Measurements from ENCODE around the gene SMYD3. TPM values are rescaled to one million over a fixed set of nuclear protein-coding genes. Genes with fewer than 3 reads are reported as not detected.

SMYD3 gene
- total and polyA plus RNA-seq, 8 donors = 20.4 to 35.1 (median 24.3) TPM

DNA sequence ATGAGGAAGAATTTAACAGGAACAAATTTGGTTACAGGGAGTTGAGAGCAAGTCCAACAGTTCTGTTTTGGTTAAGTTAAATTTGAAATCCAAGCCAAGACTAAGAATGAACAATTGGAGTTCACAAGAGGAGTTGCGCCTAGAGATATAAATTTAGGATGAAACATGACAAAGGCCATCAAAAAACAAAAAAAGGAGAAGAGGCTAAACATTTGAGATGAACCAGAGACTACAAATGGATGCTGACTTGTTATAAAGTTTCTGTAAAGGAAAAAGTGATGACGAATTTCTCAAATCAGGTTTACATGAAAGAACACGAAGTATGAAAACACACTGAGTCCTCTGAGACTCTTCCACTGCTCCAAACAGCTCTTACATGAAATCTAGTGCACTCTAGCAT lies 575.6 kb downstream of the SMYD3 start:
- no peaks in the 10 kb centered on the region for H3K27me3 ChIP-seq
- H3K9me3 ChIP-seq = no peaks in the 10 kb centered on the region
- TF ChIP-seq, protein P1, sequence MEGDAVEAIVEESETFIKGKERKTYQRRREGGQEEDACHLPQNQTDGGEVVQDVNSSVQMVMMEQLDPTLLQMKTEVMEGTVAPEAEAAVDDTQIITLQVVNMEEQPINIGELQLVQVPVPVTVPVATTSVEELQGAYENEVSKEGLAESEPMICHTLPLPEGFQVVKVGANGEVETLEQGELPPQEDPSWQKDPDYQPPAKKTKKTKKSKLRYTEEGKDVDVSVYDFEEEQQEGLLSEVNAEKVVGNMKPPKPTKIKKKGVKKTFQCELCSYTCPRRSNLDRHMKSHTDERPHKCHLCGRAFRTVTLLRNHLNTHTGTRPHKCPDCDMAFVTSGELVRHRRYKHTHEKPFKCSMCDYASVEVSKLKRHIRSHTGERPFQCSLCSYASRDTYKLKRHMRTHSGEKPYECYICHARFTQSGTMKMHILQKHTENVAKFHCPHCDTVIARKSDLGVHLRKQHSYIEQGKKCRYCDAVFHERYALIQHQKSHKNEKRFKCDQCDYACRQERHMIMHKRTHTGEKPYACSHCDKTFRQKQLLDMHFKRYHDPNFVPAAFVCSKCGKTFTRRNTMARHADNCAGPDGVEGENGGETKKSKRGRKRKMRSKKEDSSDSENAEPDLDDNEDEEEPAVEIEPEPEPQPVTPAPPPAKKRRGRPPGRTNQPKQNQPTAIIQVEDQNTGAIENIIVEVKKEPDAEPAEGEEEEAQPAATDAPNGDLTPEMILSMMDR (IDR thresholded peaks at IDR 0.05) = no peak
- H3K4me1 ChIP-seq = no peaks in the 10 kb centered on the region
- no peaks in the 10 kb centered on the region for H3K36me3 ChIP-seq
- no peak overlapping the region for H3K27ac ChIP-seq
- H3K4me3 ChIP-seq = no peak overlapping the region
- no peak for ATAC-seq
- intact Hi-C loops (cut with DNase I) = no loop called here
- DNase-seq = no peak

DNA sequence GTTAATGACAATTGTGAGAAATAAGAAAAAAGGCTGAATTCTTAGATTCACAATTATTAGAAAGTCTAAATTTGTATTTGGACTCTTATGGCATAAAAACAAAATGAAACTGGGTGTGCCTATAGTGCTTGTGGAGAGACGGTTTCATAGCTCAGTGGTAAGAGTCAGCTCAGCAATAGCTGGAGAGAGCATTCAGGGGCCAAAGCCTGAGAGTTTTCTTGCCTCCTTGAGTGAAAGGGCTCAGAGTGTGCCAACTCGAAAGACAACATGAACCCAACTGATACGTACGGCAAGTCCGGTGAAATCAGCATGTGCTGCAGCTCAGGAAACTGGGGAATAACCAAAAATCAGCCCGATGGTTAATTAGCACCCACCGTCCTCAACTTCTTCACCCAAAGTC lies 577.9 kb downstream of the SMYD3 start:
- no peaks in the 10 kb centered on the region for H3K27me3 ChIP-seq
- H3K4me1 ChIP-seq = no peaks in the 10 kb centered on the region
- no peak overlapping the region for H3K4me3 ChIP-seq
- no peak overlapping the region for H3K27ac ChIP-seq
- H3K9me3 ChIP-seq = no peaks in the 10 kb centered on the region
- H3K36me3 ChIP-seq = no peaks in the 10 kb centered on the region
- no peak for DNase-seq
- intact Hi-C loops (cut with DNase I) = no loop called here
- no peak for ATAC-seq
- TF ChIP-seq, protein P1 (IDR thresholded peaks at IDR 0.05) = no peak

DNA sequence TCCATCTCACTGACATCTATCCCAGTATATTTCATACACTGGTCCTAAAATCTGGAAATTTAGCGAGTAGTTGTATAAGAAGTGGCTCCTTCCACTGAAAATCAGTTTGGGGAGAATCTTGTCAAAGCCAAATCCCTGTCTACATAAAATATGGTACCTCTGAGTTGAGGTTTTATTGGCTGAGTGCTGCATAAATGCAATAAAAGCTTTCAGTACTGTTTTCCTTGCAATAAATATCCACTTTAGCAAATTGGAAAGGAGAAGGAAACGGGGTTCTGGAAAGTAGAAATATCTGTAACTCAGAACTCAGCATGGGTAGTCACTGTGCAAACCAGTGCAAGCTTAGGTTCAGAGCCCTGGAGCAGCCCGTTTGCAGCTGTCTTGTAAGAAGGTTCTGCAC lies 580.2 kb downstream of the SMYD3 start:
- DNase-seq = no peak
- H3K36me3 ChIP-seq = no peaks in the 10 kb centered on the region
- intact Hi-C loops (cut with DNase I) = no loop called here
- H3K4me3 ChIP-seq = no peak overlapping the region
- no peaks in the 10 kb centered on the region for H3K4me1 ChIP-seq
- H3K9me3 ChIP-seq = no peaks in the 10 kb centered on the region
- no peak for ATAC-seq
- no peaks in the 10 kb centered on the region for H3K27me3 ChIP-seq
- H3K27ac ChIP-seq = no peak overlapping the region
- TF ChIP-seq, protein P1 (IDR thresholded peaks at IDR 0.05) = no peak

DNA sequence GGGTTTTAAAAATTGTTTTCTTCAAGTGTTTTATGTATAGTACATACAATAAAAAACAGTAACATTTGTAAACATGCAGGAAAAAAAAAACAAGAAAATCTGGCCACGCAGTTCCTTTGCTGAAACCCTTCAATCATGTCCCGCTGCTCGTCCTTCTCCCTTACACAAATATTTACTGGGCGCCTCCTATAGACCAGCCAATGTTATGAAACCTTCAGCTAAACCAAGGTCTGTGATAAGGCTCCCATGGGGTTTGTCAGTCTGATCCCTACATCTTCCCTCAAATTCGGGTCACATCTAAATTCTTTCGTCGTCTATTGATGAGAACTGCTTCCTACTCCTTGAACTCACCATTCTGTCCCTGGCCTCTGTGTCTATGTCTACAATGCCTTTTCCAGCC lies 583.9 kb downstream of the SMYD3 start:
- TF ChIP-seq, protein P1 (IDR thresholded peaks at IDR 0.05) = no peak
- no peaks in the 10 kb centered on the region for H3K27me3 ChIP-seq
- no peaks in the 10 kb centered on the region for H3K4me1 ChIP-seq
- no peak overlapping the region for H3K4me3 ChIP-seq
- intact Hi-C loops (cut with DNase I) = no loop called here
- H3K9me3 ChIP-seq = no peaks in the 10 kb centered on the region
- DNase-seq = no peak
- H3K36me3 ChIP-seq = no peaks in the 10 kb centered on the region
- H3K27ac ChIP-seq = no peak overlapping the region
- no peak for ATAC-seq

DNA sequence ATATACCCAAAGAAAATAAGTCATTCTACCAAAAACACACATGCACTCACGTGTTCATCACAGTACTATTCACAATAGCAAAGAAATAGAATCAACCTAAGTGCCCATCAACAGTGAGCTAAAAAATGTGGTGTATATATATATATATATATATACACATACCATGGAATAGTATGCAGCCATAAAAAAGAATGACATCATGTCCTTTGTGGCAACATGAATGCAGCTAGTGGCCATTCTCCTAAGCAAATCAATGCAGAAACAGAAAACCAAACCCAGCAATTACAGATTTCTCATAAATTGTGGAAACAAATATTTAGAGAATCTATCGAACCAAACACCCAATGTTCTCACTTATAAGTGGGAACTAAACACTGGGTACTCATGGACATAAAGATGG lies 585.7 kb downstream of the SMYD3 start:
- no peak for ATAC-seq
- intact Hi-C loops (cut with DNase I) = no loop called here
- H3K36me3 ChIP-seq = no peaks in the 10 kb centered on the region

More for the DNA sequence above, 585.7 kb downstream of the SMYD3 start:
- TF ChIP-seq, protein P1 (IDR thresholded peaks at IDR 0.05) = no peak
- H3K27me3 ChIP-seq = no peaks in the 10 kb centered on the region
- no peak overlapping the region for H3K4me3 ChIP-seq
- H3K9me3 ChIP-seq = no peaks in the 10 kb centered on the region
- H3K27ac ChIP-seq = no peak overlapping the region
- H3K4me1 ChIP-seq = no peaks in the 10 kb centered on the region
- no peak for DNase-seq
